AG04450 (cell line): Measurements from ENCODE around the gene ELP2. TPM values are rescaled to one million over a fixed set of nuclear protein-coding genes. Genes with fewer than 3 reads are reported as not detected.

Experiments used
- CTCF ChIA-PET: fragments of 300-600, 350-600 bp; formaldehyde crosslinking; extraction: SDS; loops from one replicate; lab custom pipeline; 2022; ENCODE audit warnings: antibody characterized with exemption, inconsistent platforms; lab: Charles Lee
- POLR2A ChIA-PET: fragments of 350-600 bp; formaldehyde crosslinking; extraction: SDS; loops from one replicate; lab custom pipeline; 2021; ENCODE audit warnings: antibody characterized with exemption, inconsistent platforms; lab: Yijun Ruan, JAX
- DNase-seq: peaks from one replicate; pipeline ENCODE4 v3.0.0-alpha.2; 2011; ENCODE audit warnings: low read depth, low spot score
- H3K27ac ChIP-seq: one replicate; pipeline ENCODE4 v1.5.1; 2012; ENCODE audit warnings: low read depth, low read length, control low read depth
- H3K27me3 ChIP-seq: one replicate; pipeline ENCODE4 v1.6.0; 2012; ENCODE audit warnings: low read length; ENCODE audit not compliant: control insufficient read depth, insufficient read depth
- H3K4me3 ChIP-seq: 2 replicates; pipeline ENCODE4 v1.5.1; 2011; ENCODE audit warnings: mild to moderate bottlenecking, low read depth, low read length, control low read depth
- H3K9me3 ChIP-seq: 2 replicates; pipeline ENCODE4 v1.5.1; 2012; ENCODE audit warnings: low read length; ENCODE audit not compliant: control insufficient read depth, insufficient read depth
- polyA plus RNA-seq: library from polyadenylated mRNA; depleted of rRNA; stranded (reverse); fragments of >200 nt; gene quantifications from 2 replicates; pipeline ENCODE4 v1.2.3, GENCODE V29; 2011
- TF ChIP-seq, protein P1 (sequence below): IDR thresholded peaks from 2 replicates; pipeline ENCODE4 v1.5.1; 2011; ENCODE audit warnings: low read depth, low read length, control low read depth, inconsistent platforms

The ELP2 gene
- polyA plus RNA-seq, 1 experiment, result 122 TPM

DNA sequence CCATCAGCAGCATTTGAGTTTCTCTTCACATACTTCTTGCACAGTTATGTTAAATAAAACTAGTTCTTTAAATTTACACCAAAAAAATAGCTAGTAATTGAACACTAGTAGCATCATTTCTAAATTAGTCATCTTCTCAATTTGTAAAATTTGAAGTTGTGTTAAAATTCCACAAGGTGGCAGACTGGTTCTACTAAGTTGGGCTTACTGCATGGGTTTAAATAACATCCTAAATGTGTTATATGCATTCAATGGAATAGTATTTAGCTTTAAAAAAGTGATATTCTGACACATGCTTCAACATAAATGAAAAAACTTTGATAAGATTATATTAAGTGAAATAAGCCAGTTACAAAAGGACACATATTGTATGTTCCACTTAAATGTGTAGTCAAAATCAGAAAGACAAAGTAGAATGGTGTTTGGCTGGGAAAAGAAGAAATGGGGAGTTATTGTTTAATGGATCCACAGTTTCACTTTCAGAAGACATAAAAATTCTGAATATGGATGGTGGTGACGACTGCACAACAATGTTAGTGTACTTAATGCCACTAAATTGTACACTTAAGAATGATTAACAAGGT, 33.7 kb upstream of the ELP2 start:
- ChIA-PET CTCF (interaction anchor here (0.6 to 3.3 kb wide), 34 partner anchors 8 to 1057 kb away, joined by 3 to 148 read pairs (median 4); partner anchors contain the start of gene ELP2), POLR2A (no interaction called here)
- Histone ChIP-seq H3K27me3 (no peaks in the 10 kb centered on the region), H3K27ac (no peak overlapping the region), H3K4me3 (no peak overlapping the region), H3K9me3 (no peaks in the 10 kb centered on the region)
- DNase-seq, result peak; percentile 54
- TF ChIP-seq, protein P1, sequence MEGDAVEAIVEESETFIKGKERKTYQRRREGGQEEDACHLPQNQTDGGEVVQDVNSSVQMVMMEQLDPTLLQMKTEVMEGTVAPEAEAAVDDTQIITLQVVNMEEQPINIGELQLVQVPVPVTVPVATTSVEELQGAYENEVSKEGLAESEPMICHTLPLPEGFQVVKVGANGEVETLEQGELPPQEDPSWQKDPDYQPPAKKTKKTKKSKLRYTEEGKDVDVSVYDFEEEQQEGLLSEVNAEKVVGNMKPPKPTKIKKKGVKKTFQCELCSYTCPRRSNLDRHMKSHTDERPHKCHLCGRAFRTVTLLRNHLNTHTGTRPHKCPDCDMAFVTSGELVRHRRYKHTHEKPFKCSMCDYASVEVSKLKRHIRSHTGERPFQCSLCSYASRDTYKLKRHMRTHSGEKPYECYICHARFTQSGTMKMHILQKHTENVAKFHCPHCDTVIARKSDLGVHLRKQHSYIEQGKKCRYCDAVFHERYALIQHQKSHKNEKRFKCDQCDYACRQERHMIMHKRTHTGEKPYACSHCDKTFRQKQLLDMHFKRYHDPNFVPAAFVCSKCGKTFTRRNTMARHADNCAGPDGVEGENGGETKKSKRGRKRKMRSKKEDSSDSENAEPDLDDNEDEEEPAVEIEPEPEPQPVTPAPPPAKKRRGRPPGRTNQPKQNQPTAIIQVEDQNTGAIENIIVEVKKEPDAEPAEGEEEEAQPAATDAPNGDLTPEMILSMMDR, result peak; percentile 55

DNA sequence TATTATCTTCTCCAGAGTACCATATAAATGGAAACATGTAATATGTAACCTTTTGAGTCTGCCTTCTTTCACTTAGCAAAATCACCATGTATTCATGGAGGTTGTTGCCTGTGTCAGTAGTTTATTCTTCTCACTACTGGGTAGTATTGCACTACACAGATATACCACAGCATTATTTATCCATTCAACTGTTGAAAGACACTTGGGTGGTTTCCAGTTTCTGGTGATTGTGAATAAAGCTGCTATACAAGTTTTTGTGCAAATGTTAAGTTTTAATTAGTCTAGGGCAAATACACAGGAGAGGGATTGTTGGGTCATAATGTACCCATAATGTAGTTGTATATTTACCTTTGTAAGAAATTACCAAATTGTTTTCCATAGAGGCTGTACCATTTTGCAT, 32.7 kb upstream of the ELP2 start:
- POLR2A ChIA-PET, result no interaction called here
- no peak for DNase-seq
- no peaks in the 10 kb centered on the region for H3K27me3 ChIP-seq
- no peak overlapping the region for H3K27ac ChIP-seq
- CTCF ChIA-PET, result interaction anchor here (0.5 to 3.2 kb wide), 4 partner anchors 18 to 187 kb away, joined by 3 to 25 read pairs (median 5); no protein-coding TSS in a partner anchor
- peaks cover 6% of the 10 kb centered on the region for H3K9me3 ChIP-seq
- TF ChIP-seq, protein P1, result no peak
- no peak overlapping the region for H3K4me3 ChIP-seq

DNA sequence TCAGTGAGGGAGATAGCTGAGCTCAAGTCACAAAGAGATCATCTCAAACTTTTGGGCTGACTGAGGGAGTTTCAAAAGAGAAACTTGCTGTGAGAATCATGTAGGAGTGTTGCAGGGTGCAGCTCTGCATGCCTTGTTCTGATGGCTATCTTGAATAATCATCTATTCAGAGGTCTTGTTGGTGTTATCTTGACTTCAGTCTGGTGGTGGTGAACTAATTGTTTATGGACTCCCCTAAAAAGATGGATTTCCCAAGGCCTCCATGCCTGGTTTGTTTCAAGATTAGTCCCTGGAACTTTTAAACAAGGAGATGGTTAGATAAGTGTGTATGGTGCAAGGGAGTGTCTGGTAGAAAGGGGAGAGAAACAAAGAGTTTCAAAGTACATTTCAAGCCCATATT, 30.4 kb upstream of the ELP2 start:
- no peak for DNase-seq
- H3K27ac ChIP-seq, result no peak overlapping the region
- CTCF ChIA-PET, result interaction anchor here (0.8 to 3.2 kb wide), 4 partner anchors 13 to 185 kb away, joined by 4 to 25 read pairs (median 8); no protein-coding TSS in a partner anchor
- H3K27me3 ChIP-seq, result no peaks in the 10 kb centered on the region
- H3K9me3 ChIP-seq, result peaks cover 13% of the 10 kb centered on the region
- TF ChIP-seq, protein P1, result no peak
- no peak overlapping the region for H3K4me3 ChIP-seq
- POLR2A ChIA-PET, result no interaction called here

GRCh38 chr18:36101943-36102342, 27.8 kb upstream of the ELP2 start:
- H3K9me3 ChIP-seq, result peaks cover 13% of the 10 kb centered on the region
- ChIA-PET CTCF (interaction anchor here (0.7 to 2.0 kb wide), 2 partner anchors 182 to 586 kb away, joined by 3 to 6 read pairs; no protein-coding TSS in a partner anchor), POLR2A (interaction anchor here (0.6 kb wide), 1 partner anchor 80 kb away, joined by 3 read pairs; no protein-coding TSS in a partner anchor)
- DNase-seq, result no peak
- H3K4me3 ChIP-seq, result no peak overlapping the region
- H3K27me3 ChIP-seq, result no peaks in the 10 kb centered on the region
- TF ChIP-seq, protein P1, result no peak
- no peak overlapping the region for H3K27ac ChIP-seq

DNA sequence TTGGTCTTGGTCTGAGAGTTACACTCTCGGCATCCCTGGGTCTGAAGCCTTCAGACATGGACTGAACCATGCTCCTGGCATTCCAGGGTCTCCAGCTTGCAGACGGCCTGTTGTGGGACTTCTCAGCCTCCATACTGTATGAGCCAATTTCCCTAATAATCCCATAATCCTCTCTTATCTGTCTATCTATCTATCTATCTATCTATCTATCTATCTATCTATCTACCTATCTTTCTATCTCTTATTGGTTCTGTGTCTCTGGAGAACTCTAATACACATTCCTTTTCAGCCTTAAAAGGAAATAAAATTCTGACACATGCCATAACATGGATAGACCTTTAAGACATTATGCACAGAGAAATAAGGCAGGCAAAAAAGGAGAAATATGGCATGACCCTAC, 24.9 kb upstream of the ELP2 start:
- POLR2A ChIA-PET, result no interaction called here
- Histone ChIP-seq H3K4me3 (no peak overlapping the region), H3K27ac (no peak overlapping the region), H3K9me3 (peaks cover 13% of the 10 kb centered on the region), H3K27me3 (no peaks in the 10 kb centered on the region)
- CTCF ChIA-PET, result no interaction called here
- TF ChIP-seq, protein P1, result no peak
- DNase-seq, result no peak
